GM12878 (cell line): ENCODE data around the gene SIK3. TPM values are rescaled to one million over a fixed set of nuclear protein-coding genes. Genes with fewer than 3 reads are reported as not detected.
"Not testable (repeated sequence)": the region's sequence is repeated elsewhere in the genome, so short reads cannot be mapped to it uniquely, and the experiment has no call there.

Experiments used
- ATAC-seq: fragments of 200-7000 bp; cut with Tn5 transposase; 3 replicates; pipeline ENCODE4 v1.9.1; 2020; ENCODE audit warnings: mild to moderate bottlenecking, moderate library complexity
- BruUV-seq: library from RNA; stranded (reverse); fragments of 400-500 nt; replicated peaks from 2 replicates; lab custom pipeline; 2021; lab: Mats Ljungman, UMichigan
- CTCF ChIA-PET: fragments of 300-600 bp; sonication (Branson Sonifier 250); formaldehyde crosslinking; extraction: SDS; loops from one replicate; lab custom pipeline; 2021; ENCODE audit warnings: inconsistent platforms; lab: Yijun Ruan, JAX
- POLR2A ChIA-PET: fragments of 350-600 bp; formaldehyde crosslinking; extraction: SDS; loops from one replicate; lab custom pipeline; 2021; ENCODE audit warnings: inconsistent platforms; lab: Charles Lee
- RAD21 ChIA-PET: fragments of 300-600 bp; sonication (Branson Sonifier 250); formaldehyde crosslinking; loops from one replicate; lab custom pipeline; 2023; ENCODE audit warnings: antibody characterized with exemption; ENCODE audit not compliant: unreplicated experiment; lab: Charles Lee
- SMC1A ChIA-PET: fragments of 300-600 bp; sonication (Branson Sonifier 250); formaldehyde crosslinking; loops from one replicate; lab custom pipeline; 2023; ENCODE audit not compliant: unreplicated experiment, uncharacterized antibody; lab: Charles Lee
- DNase-seq: peaks from one replicate; pipeline ENCODE4 v3.0.0-alpha.2; 2011; ENCODE audit warnings: low read depth, low spot score
- FAIRE-seq: peaks from 3 replicates; lab custom pipeline; 2011; peaks lifted over from hg19 to GRCh38; lab: Jason Lieb, UNC
- H2AFZ ChIP-seq: 2 replicates; pipeline ENCODE4 v1.6.0; 2011; ENCODE audit warnings: low read depth, low read length, control low read depth; ENCODE audit not compliant: control insufficient read depth
- H3K27ac ChIP-seq: 2 replicates; pipeline ENCODE4 v1.5.1; 2011; ENCODE audit warnings: control low read depth; ENCODE audit not compliant: control insufficient read depth, insufficient read depth
- H3K27me3 ChIP-seq, 2 experiments: replicated peaks in 1 of 2; 2 replicates each; pipeline versions ENCODE4 v1.6.0 to v1.6.1; 2011; ENCODE audit warnings: low read length in 1 of 2; ENCODE audit not compliant: control insufficient read depth in 2 of 2, insufficient read depth in 2 of 2
- H3K36me3 ChIP-seq, 2 experiments: 2 replicates each; pipeline ENCODE4 v1.5.1; 2011; ENCODE audit warnings: low read length in 1 of 2; ENCODE audit not compliant: control insufficient read depth in 2 of 2, insufficient read depth in 2 of 2
- H3K4me1 ChIP-seq: 2 replicates; pipeline ENCODE4 v1.6.1; 2011; ENCODE audit warnings: mild to moderate bottlenecking, low read length, moderate library complexity, mixed read lengths; ENCODE audit not compliant: control insufficient read depth, insufficient read depth
- H3K4me2 ChIP-seq: 2 replicates; pipeline ENCODE4 v1.6.0; 2011; ENCODE audit warnings: control low read depth; ENCODE audit not compliant: control insufficient read depth, insufficient read depth
- H3K4me3 ChIP-seq: fragments of 200-600 bp; sonication (generic); 2 replicates; pipeline ENCODE4 v1.5.1; 2016
- H3K79me2 ChIP-seq: 2 replicates; pipeline ENCODE4 v1.6.0; 2011; ENCODE audit warnings: low read length; ENCODE audit not compliant: control insufficient read depth, insufficient read depth
- H3K9ac ChIP-seq: 2 replicates; pipeline ENCODE4 v1.8.0; 2011; ENCODE audit warnings: low read length, control low read depth, mixed read lengths; ENCODE audit not compliant: control insufficient read depth, insufficient read depth
- H3K9me3 ChIP-seq: replicated peaks from 3 replicates; pipeline ENCODE4 v1.5.1; 2011; ENCODE audit warnings: mild to moderate bottlenecking, low read length; ENCODE audit not compliant: control insufficient read depth, insufficient read depth
- H4K20me1 ChIP-seq: 2 replicates; pipeline ENCODE4 v1.6.0; 2011; ENCODE audit not compliant: control insufficient read depth, insufficient read depth
- BCL11A ChIP-seq: IDR thresholded peaks from 2 replicates; pipeline ENCODE4 v1.6.1; 2011; ENCODE audit warnings: low read depth, low read length
- CHD2 ChIP-seq: IDR thresholded peaks from 2 replicates; pipeline ENCODE4 v1.6.1; 2011; ENCODE audit warnings: low read depth, low read length, improper control_type of control experiment, borderline replicate concordance
- JUNB ChIP-seq: IDR thresholded peaks from 2 replicates; pipeline ENCODE4 v1.6.1; 2016; ENCODE audit warnings: antibody characterized with exemption, mild to moderate bottlenecking
- POLR2A ChIP-seq: IDR thresholded peaks from 2 replicates; pipeline ENCODE4 v1.6.1; 2011; ENCODE audit warnings: low read depth, mild to moderate bottlenecking, low read length
- RBBP5 ChIP-seq: fragments of 200-600 bp; sonication (generic); conservative IDR thresholded peaks from 2 replicates; pipeline ENCODE4 v1.6.1; 2016
- SREBF1 ChIP-seq: IDR thresholded peaks from 2 replicates; pipeline ENCODE4 v1.6.1; 2012; ENCODE audit warnings: mild to moderate bottlenecking, low read length
- SRF ChIP-seq, 2 experiments: IDR thresholded peaks; 2 replicates each; pipeline ENCODE4 v1.6.1; 2011; ENCODE audit warnings: low read depth in 2 of 2, low read length in 2 of 2, mild to moderate bottlenecking in 1 of 2, moderate library complexity in 1 of 2
- USF2 ChIP-seq: IDR thresholded peaks from 2 replicates; pipeline ENCODE4 v1.6.1; 2011; ENCODE audit warnings: low read depth, low read length, improper control_type of control experiment, borderline replicate concordance
- ZNF687 ChIP-seq: fragments of 450-650 bp; IDR thresholded peaks from 2 replicates; pipeline ENCODE4 v1.6.1; 2017; ENCODE audit warnings: mild to moderate bottlenecking, moderate library complexity
- WGBS: methylation state at CpG from one replicate; pipeline ENCODE4 v1.1.6; 2016; ENCODE audit warnings: low lambda C conversion rate; ENCODE audit not compliant: insufficient replicate concordance, insufficient coverage; ENCODE audit errors: missing lambda C conversion rate; 5-methylcytosine and 5-hydroxymethylcytosine counted together
- in situ Hi-C: fragments of 300-500 bp; cut with MboI; formaldehyde crosslinking; loops from 9 replicates; pipeline ENCODE4 v1.14.3; 2018; ENCODE audit warnings: mixed read lengths
- intact Hi-C: fragments of 100-400 bp; cut with micrococcal nuclease; formaldehyde crosslinking; loops from one replicate; pipeline ENCODE4 v1.14.2; 2022; ENCODE audit not compliant: unreplicated experiment
- polyA plus RNA-seq, 11 experiments: library from polyadenylated mRNA; depleted of rRNA in 4 of 11; unstranded in 6 of 11; stranded (reverse) in 5 of 11; fragments of >200 nt; fragmentation: Nextera tagmentation in 4 of 11; fragmentation: Illumina TruSeq in 1 of 11; extraction: Ambion mirVana in 4 of 11; extraction: Trizol in 1 of 11; gene quantifications; 1 replicate in 1 of 11; 2 replicates in 10 of 11; pipeline versions ENCODE4 v1.2.1 to v1.2.3, GENCODE V29; 2011 to 2016; ENCODE audit warnings: inconsistent platforms in 2 of 11, missing spikeins in 2 of 11, low read depth in 1 of 11
- total RNA-seq, 4 experiments: library from RNA; depleted of rRNA in 3 of 4; stranded (reverse); fragments of >200 nt in 3 of 4; fragmentation: Illumina TruSeq in 1 of 4; extraction: Trizol in 1 of 4; gene quantifications; 2 replicates each; pipeline versions ENCODE4 v1.2.1 to v1.2.3, GENCODE V29; 2013 to 2021

SIK3 gene
- total and polyA plus RNA-seq, 10 of the 15 experiments (the other 5 are each of a cell fraction or from before 2014, with no cell fraction given) = 2.5 to 31.9 (median 11.1) TPM

GRCh38 chr11:117026593-117027330, 71.5 kb downstream of the SIK3 start (continued):
- TF ChIP-seq SRF (IDR thresholded peaks at IDR 0.05; ENCODE audit: low read depth in 2 of 2, low read length in 2 of 2) (no peak), POLR2A (no peak), ZNF687 (no peak), JUNB (peak; percentile 32), SREBF1 (no peak), BCL11A (no peak), USF2 (no peak), CHD2 (no peak), RBBP5 (no peak)
- TF ChIP-seq, all 136 proteins: peak for 4

- WGBS = 97% methylated on average over 7 of the region's 7 CpGs
- BruUV-seq, H3K9me3 ChIP-seq, in situ Hi-C loops, H3K9ac ChIP-seq, H3K27me3 ChIP-seq, H3K4me2 ChIP-seq, H3K27ac ChIP-seq, H3K36me3 ChIP-seq, ATAC-seq, H3K4me3 ChIP-seq, FAIRE-seq, H4K20me1 ChIP-seq, H2AFZ ChIP-seq, DNase-seq: not testable (repeated sequence)
- SMC1A ChIA-PET = interaction anchor here (0.6 to 2.4 kb wide), 8 partner anchors 9 to 588 kb away, joined by 3 to 9 read pairs (median 6); no protein-coding TSS in a partner anchor
- Histone ChIP-seq H3K4me1 (peaks cover 55% of the 10 kb centered on the region), H3K79me2 (peaks cover 30% of the 10 kb centered on the region)
- CTCF ChIA-PET = interaction anchor here (1.4 kb wide), 1 partner anchor 22 kb away, joined by 4 read pairs; no protein-coding TSS in a partner anchor
- POLR2A ChIA-PET = interaction anchor here (0.6 to 1.6 kb wide), 6 partner anchors 12 to 177 kb away, joined by 3 to 5 read pairs (median 4); no protein-coding TSS in a partner anchor
- intact Hi-C loops = loop anchor here (2.0 to 5.0 kb wide), 2 partner anchors 39 to 54 kb away; no protein-coding TSS in a partner anchor
- RAD21 ChIA-PET = interaction anchor here (1.1 to 2.8 kb wide), 2 partner anchors 39 to 51 kb away, joined by 4 to 9 read pairs; no protein-coding TSS in a partner anchor
Observed at GRCh38 chr11:117023707-117024106, 74.5 kb downstream of the SIK3 start.
